ENCODE results near the gene TRAF7.

GRCh38 chr16:2194166-2194834 lies 38.7 kb downstream of the TRAF7 start:
- TF ChIP-seq, protein P1, sequence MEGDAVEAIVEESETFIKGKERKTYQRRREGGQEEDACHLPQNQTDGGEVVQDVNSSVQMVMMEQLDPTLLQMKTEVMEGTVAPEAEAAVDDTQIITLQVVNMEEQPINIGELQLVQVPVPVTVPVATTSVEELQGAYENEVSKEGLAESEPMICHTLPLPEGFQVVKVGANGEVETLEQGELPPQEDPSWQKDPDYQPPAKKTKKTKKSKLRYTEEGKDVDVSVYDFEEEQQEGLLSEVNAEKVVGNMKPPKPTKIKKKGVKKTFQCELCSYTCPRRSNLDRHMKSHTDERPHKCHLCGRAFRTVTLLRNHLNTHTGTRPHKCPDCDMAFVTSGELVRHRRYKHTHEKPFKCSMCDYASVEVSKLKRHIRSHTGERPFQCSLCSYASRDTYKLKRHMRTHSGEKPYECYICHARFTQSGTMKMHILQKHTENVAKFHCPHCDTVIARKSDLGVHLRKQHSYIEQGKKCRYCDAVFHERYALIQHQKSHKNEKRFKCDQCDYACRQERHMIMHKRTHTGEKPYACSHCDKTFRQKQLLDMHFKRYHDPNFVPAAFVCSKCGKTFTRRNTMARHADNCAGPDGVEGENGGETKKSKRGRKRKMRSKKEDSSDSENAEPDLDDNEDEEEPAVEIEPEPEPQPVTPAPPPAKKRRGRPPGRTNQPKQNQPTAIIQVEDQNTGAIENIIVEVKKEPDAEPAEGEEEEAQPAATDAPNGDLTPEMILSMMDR (IDR thresholded peaks at IDR 0.05; ENCODE audit: low read length), result no peak
- TF ChIP-seq EZH2 (optimal IDR thresholded peaks at IDR 0.05; ENCODE audit: low read depth, low read length), result no peak

Data from MM.1S (cell line).